Endothelial cell of umbilical vein (primary cell): ENCODE measurements around the gene PKD1L1.

ENCODE experiments used
- CTCF ChIP-seq, 2 donors: IDR thresholded peaks; 1 replicate in 1 of 2; 2 replicates in 1 of 2; pipeline ENCODE4 v1.5.1; 2011; ENCODE audit warnings: low read length in 2 of 2, mild to moderate bottlenecking in 2 of 2, moderate library complexity in 2 of 2, control low read depth in 1 of 2, inconsistent platforms in 1 of 2, low read depth in 1 of 2; ENCODE audit not compliant: insufficient read depth in 1 of 2; ENCODE audit errors: extremely low read depth in 1 of 2
- POLR2A ChIP-seq: IDR thresholded peaks from 2 replicates; pipeline ENCODE4 v1.6.1; 2012; ENCODE audit warnings: low read depth, mild to moderate bottlenecking, control low read depth, low read length

GRCh38 chr7:47897831-47898230 lies 50.4 kb downstream of the PKD1L1 start:
- TF ChIP-seq CTCF (IDR thresholded peaks at IDR 0.05; ENCODE audit: extremely low read depth in 1 of 2, insufficient read depth in 1 of 2, low read depth in 1 of 2, low read length in 2 of 2), result no peak
- TF ChIP-seq POLR2A, result no peak
